A673 (cell line): ENCODE data around the gene AHDC1.

Experiments
- EZH2 ChIP-seq: fragments of 200-600 bp; sonication (generic); IDR thresholded peaks from 2 replicates; pipeline ENCODE4 v1.6.1; 2017; ENCODE audit warnings: borderline replicate concordance, low read depth, mild to moderate bottlenecking, mixed read lengths, antibody characterized with exemption, low read length; ENCODE audit not compliant: poor library complexity, severe bottlenecking
- TF ChIP-seq, protein P1 (sequence below): fragments of 300-800, 200-600 bp; sonication (generic); conservative IDR thresholded peaks from 2 replicates; pipeline ENCODE4 v1.5.1; 2017; ENCODE audit warnings: low read depth, mild to moderate bottlenecking, antibody characterized with exemption, low read length, moderate library complexity, mixed read lengths

DNA sequence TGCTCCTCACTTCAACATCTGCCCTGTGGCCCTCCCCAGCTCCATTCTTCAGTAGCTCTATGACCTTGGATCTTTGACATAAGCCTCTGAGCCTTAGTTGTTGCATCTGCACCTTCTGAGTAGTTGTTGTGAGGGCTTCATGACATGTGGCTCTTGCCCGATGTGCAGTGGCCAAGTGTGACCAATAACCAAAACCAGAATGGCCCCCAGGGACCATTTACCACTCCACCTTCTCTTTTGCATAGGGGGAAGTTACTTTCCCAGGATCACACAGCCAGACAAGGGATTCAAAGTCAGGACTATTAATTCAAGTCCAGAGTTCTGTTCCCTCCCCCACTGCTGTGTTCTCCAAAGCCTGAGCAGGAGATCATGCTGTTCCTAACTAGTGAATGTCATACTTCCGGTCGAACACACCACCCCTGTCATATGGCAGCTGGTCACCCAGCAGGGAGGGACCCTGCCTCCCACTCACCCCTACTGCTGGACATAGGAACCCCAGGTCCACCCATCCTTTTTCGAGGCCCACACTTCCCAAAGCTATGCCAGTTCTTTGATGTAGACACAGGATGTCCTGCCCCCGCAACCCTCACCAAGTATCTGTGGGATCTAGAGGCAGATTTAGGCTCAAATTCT, 27.0 kb upstream of the AHDC1 start:
- TF ChIP-seq, protein P1, sequence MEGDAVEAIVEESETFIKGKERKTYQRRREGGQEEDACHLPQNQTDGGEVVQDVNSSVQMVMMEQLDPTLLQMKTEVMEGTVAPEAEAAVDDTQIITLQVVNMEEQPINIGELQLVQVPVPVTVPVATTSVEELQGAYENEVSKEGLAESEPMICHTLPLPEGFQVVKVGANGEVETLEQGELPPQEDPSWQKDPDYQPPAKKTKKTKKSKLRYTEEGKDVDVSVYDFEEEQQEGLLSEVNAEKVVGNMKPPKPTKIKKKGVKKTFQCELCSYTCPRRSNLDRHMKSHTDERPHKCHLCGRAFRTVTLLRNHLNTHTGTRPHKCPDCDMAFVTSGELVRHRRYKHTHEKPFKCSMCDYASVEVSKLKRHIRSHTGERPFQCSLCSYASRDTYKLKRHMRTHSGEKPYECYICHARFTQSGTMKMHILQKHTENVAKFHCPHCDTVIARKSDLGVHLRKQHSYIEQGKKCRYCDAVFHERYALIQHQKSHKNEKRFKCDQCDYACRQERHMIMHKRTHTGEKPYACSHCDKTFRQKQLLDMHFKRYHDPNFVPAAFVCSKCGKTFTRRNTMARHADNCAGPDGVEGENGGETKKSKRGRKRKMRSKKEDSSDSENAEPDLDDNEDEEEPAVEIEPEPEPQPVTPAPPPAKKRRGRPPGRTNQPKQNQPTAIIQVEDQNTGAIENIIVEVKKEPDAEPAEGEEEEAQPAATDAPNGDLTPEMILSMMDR = no peak
- no peak for TF ChIP-seq EZH2
